ENCODE measurements around the gene S1PR2.
A peak's percentile ranks its signal among the peaks of the same experiment; 100 is the strongest.

Gene S1PR2

DNA sequence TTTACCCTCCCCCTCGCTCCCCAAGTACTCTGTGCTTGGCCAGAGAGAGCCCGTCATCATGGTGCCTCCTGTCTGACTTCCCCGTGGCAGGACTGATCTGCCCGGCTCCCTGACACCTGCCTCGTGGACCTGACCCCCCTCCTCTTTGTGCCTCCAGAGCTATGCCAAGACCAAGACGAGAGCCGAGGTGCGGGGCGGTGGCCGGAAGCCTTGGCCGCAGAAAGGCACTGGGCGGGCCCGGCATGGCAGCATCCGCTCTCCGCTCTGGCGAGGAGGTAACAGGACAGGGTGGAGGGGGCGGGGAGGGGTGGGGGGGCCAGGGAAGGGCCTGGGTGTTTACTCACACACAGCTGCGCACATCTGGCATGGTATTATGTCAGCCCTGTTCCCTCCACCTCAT is 25.4 kb upstream of the S1PR2 start:
- Histone ChIP-seq H2BK5ac (ENCODE audit: low read depth, low read length, poor library complexity) (no peak overlapping the region), H4K8ac (ENCODE audit: low read depth, low read length) (no peak overlapping the region), H3K4me1 (ENCODE audit: control insufficient read depth in 1 of 2, insufficient read depth in 2 of 2, low read length in 2 of 2) (peaks cover 0 to 3% of the 10 kb centered on the region in 2 experiments), H2BK120ac (ENCODE audit: insufficient read depth, low read length, poor library complexity) (no peak overlapping the region), H3K18ac (ENCODE audit: low read length) (no peak overlapping the region), H2AK5ac (ENCODE audit: low read length) (no peak overlapping the region), H3K36me3 (ENCODE audit: control insufficient read depth in 1 of 2, insufficient read depth in 2 of 2, low read length in 2 of 2) (peaks cover 36 to 46% of the 10 kb centered on the region in 2 experiments), H3K27me3 (ENCODE audit: insufficient read depth, low read length) (no peaks in the 10 kb centered on the region), H4K91ac (ENCODE audit: low read depth, low read length) (no peak overlapping the region), H3K14ac (ENCODE audit: low read length) (no peak overlapping the region), H3K9ac (ENCODE audit: low read length) (no peak overlapping the region), H3K4me3 (ENCODE audit: low read depth, low read length) (no peak overlapping the region), H3K23ac (ENCODE audit: low read length) (no peak overlapping the region), H3K9me3 (ENCODE audit: insufficient read depth, low read depth, low read length) (no peaks in the 10 kb centered on the region), H3K79me1 (ENCODE audit: low read length) (peaks cover 7% of the 10 kb centered on the region), H4K12ac (ENCODE audit: low read depth, low read length) (no peak overlapping the region), H3K27ac (ENCODE audit: low read depth, low read length) (no peak overlapping the region), H3K4me2 (ENCODE audit: low read length) (no peak overlapping the region), H3K4ac (ENCODE audit: low read depth, low read length) (no peak overlapping the region), H3K79me2 (ENCODE audit: control insufficient read depth, insufficient read depth, low read length, poor library complexity) (peaks cover 3% of the 10 kb centered on the region), H2BK12ac (ENCODE audit: low read length) (no peak overlapping the region), H2AFZ (ENCODE audit: insufficient read depth, low read length, poor library complexity) (no peak overlapping the region)
- DNase-seq, result no peak
- whole genome bisulfite sequencing (ENCODE audit: extremely low coverage, insufficient coverage, insufficient read length), result no CpG with 5 or more reads among the region's 18 CpGs

DNA sequence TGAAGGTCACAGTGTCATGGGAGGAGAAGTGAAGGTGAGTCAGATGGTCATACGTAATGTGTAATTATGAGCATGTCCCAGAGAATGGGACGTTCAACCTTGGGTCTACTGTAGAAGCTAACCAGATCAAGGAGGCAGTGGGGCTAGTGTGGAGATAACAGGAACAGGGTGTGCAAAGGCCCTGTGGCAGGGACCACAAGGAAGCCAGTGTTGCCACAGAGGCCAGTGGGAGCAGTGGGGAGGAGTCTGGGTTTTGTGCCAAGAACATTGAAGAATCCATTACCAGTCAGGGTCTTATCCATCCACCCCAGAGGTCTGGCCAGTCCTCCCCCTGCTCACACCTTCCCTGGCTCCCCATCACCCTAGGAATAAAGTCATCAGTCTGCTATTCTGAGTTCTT is 24.2 kb upstream of the S1PR2 start:
- Histone ChIP-seq H3K4me1 (ENCODE audit: control insufficient read depth in 1 of 2, insufficient read depth in 2 of 2, low read length in 2 of 2) (peaks cover 0 to 3% of the 10 kb centered on the region in 2 experiments), H2BK5ac (ENCODE audit: low read depth, low read length, poor library complexity) (no peak overlapping the region), H3K23ac (ENCODE audit: low read length) (no peak overlapping the region), H3K14ac (ENCODE audit: low read length) (no peak overlapping the region), H4K12ac (ENCODE audit: low read depth, low read length) (no peak overlapping the region), H3K9me3 (ENCODE audit: insufficient read depth, low read depth, low read length) (no peaks in the 10 kb centered on the region), H3K79me1 (ENCODE audit: low read length) (peaks cover 7% of the 10 kb centered on the region), H3K4me3 (ENCODE audit: low read depth, low read length) (no peak overlapping the region), H2BK12ac (ENCODE audit: low read length) (no peak overlapping the region), H2AFZ (ENCODE audit: insufficient read depth, low read length, poor library complexity) (no peak overlapping the region), H3K36me3 (ENCODE audit: control insufficient read depth in 1 of 2, insufficient read depth in 2 of 2, low read length in 2 of 2) (peaks cover 36 to 46% of the 10 kb centered on the region in 2 experiments), H3K18ac (ENCODE audit: low read length) (no peak overlapping the region), H4K8ac (ENCODE audit: low read depth, low read length) (no peak overlapping the region), H3K9ac (ENCODE audit: low read length) (no peak overlapping the region), H3K27ac (ENCODE audit: low read depth, low read length) (no peak overlapping the region), H3K27me3 (ENCODE audit: insufficient read depth, low read length) (no peaks in the 10 kb centered on the region), H4K91ac (ENCODE audit: low read depth, low read length) (no peak overlapping the region), H2BK120ac (ENCODE audit: insufficient read depth, low read length, poor library complexity) (no peak overlapping the region), H2AK5ac (ENCODE audit: low read length) (no peak overlapping the region), H3K79me2 (ENCODE audit: control insufficient read depth, insufficient read depth, low read length, poor library complexity) (peaks cover 3% of the 10 kb centered on the region), H3K4ac (ENCODE audit: low read depth, low read length) (no peak overlapping the region), H3K4me2 (ENCODE audit: low read length) (no peak overlapping the region)
- DNase-seq, result no peak
- no CpG with 5 or more reads among the region's 2 CpGs for WGBS (ENCODE audit: extremely low coverage, insufficient coverage, insufficient read length)

DNA sequence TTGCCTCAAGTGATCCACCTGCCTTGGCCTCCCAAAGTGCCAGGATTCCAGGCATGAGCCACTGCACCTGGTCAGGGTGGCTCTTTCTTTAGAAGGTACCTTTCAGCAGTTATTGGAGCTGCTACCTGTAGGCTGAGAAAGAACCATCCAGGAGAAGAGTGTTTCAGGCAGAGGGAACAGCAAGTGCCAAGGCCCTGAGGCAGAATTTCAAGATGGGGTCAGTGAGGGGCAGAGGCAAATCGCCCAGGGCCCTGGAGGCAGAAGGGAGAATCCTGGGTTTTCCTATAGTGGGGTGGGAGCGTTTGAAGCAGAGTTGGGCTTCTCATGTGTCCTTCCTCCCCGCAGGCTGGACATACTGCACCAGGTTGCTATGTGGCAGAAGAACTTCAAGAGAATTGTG is 23.1 kb upstream of the S1PR2 start:
- Histone ChIP-seq H3K4me1 (ENCODE audit: control insufficient read depth in 1 of 2, insufficient read depth in 2 of 2, low read length in 2 of 2) (peaks cover 0 to 3% of the 10 kb centered on the region in 2 experiments), H2BK12ac (ENCODE audit: low read length) (no peak overlapping the region), H3K79me2 (ENCODE audit: control insufficient read depth, insufficient read depth, low read length, poor library complexity) (peaks cover 3% of the 10 kb centered on the region), H3K27ac (ENCODE audit: low read depth, low read length) (no peak overlapping the region), H3K36me3 (ENCODE audit: control insufficient read depth in 1 of 2, insufficient read depth in 2 of 2, low read length in 2 of 2) (peaks cover 29 to 40% of the 10 kb centered on the region in 2 experiments), H3K79me1 (ENCODE audit: low read length) (peaks cover 7% of the 10 kb centered on the region), H2AK5ac (ENCODE audit: low read length) (no peak overlapping the region), H2BK5ac (ENCODE audit: low read depth, low read length, poor library complexity) (no peak overlapping the region), H4K91ac (ENCODE audit: low read depth, low read length) (no peak overlapping the region), H3K14ac (ENCODE audit: low read length) (no peak overlapping the region), H2BK120ac (ENCODE audit: insufficient read depth, low read length, poor library complexity) (no peak overlapping the region), H3K9ac (ENCODE audit: low read length) (no peak overlapping the region), H3K18ac (ENCODE audit: low read length) (no peak overlapping the region), H2AFZ (ENCODE audit: insufficient read depth, low read length, poor library complexity) (no peak overlapping the region), H3K4me3 (ENCODE audit: low read depth, low read length) (no peak overlapping the region), H3K4ac (ENCODE audit: low read depth, low read length) (no peak overlapping the region), H4K12ac (ENCODE audit: low read depth, low read length) (no peak overlapping the region), H3K4me2 (ENCODE audit: low read length) (no peak overlapping the region), H4K8ac (ENCODE audit: low read depth, low read length) (no peak overlapping the region), H3K9me3 (ENCODE audit: insufficient read depth, low read depth, low read length) (no peaks in the 10 kb centered on the region), H3K23ac (ENCODE audit: low read length) (no peak overlapping the region), H3K27me3 (ENCODE audit: insufficient read depth, low read length) (no peaks in the 10 kb centered on the region)
- no CpG with 5 or more reads among the region's 3 CpGs for WGBS (ENCODE audit: extremely low coverage, insufficient coverage, insufficient read length)
- DNase-seq, result no peak

DNA sequence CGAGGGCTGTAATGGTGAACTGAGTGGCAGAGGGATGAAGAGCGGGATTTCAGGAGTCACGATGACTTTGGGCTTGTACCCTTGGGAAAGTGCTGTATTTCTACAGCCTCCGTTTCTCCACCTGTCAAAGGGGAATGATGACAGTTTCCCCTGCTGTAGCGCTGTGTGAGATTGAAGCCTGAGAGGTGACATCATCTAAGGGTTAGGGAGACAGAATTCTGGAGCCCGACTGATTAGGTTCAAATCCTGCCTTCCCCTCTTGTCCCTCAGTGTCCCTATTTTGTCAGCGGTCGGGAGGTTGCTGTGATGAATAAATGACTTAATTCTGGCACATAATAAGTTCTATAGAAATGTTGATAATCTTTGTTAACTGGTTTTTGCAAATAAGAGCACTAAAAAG is 21.6 kb upstream of the S1PR2 start:
- Histone ChIP-seq H3K23ac (ENCODE audit: low read length) (no peak overlapping the region), H2AK5ac (ENCODE audit: low read length) (no peak overlapping the region), H3K79me2 (ENCODE audit: control insufficient read depth, insufficient read depth, low read length, poor library complexity) (peaks cover 3% of the 10 kb centered on the region), H3K4me3 (ENCODE audit: low read depth, low read length) (peak overlapping the region; percentile 95), H4K12ac (ENCODE audit: low read depth, low read length) (peak overlapping the region; percentile 49), H4K8ac (ENCODE audit: low read depth, low read length) (peak overlapping the region; percentile 70), H3K4me2 (ENCODE audit: low read length) (peak overlapping the region; percentile 90), H3K9ac (ENCODE audit: low read length) (peak overlapping the region; percentile 83), H3K27me3 (ENCODE audit: insufficient read depth, low read length) (no peaks in the 10 kb centered on the region), H3K9me3 (ENCODE audit: insufficient read depth, low read depth, low read length) (no peaks in the 10 kb centered on the region), H2BK120ac (ENCODE audit: insufficient read depth, low read length, poor library complexity) (no peak overlapping the region), H4K91ac (ENCODE audit: low read depth, low read length) (peak overlapping the region; percentile 72), H3K36me3 (ENCODE audit: control insufficient read depth in 1 of 2, insufficient read depth in 2 of 2, low read length in 2 of 2) (peaks cover 19 to 28% of the 10 kb centered on the region in 2 experiments), H3K27ac (ENCODE audit: low read depth, low read length) (no peak overlapping the region), H2AFZ (ENCODE audit: insufficient read depth, low read length, poor library complexity) (peak overlapping the region; percentile 74), H3K18ac (ENCODE audit: low read length) (peak overlapping the region; percentile 47), H3K79me1 (ENCODE audit: low read length) (peaks cover 7% of the 10 kb centered on the region), H2BK12ac (ENCODE audit: low read length) (no peak overlapping the region), H2BK5ac (ENCODE audit: low read depth, low read length, poor library complexity) (no peak overlapping the region), H3K4me1 (ENCODE audit: control insufficient read depth in 1 of 2, insufficient read depth in 2 of 2, low read length in 2 of 2) (peaks cover 0 to 3% of the 10 kb centered on the region in 2 experiments), H3K14ac (ENCODE audit: low read length) (peak overlapping the region; percentile 51), H3K4ac (ENCODE audit: low read depth, low read length) (peak overlapping the region; percentile 77)
- DNase-seq, result no peak
- no CpG with 5 or more reads among the region's 8 CpGs for WGBS (ENCODE audit: extremely low coverage, insufficient coverage, insufficient read length)

Data from trophoblast cell (in vitro differentiated cells and primary cell).